MCF 10A (cell line): Measurements from ENCODE around the gene OXSR1. TPM values are rescaled to one million over a fixed set of nuclear protein-coding genes. Genes with fewer than 3 reads are reported as not detected.

Experiments
- BruUV-seq: library from RNA; stranded (reverse); fragments of 400-500 nt; replicated peaks from 2 replicates; lab custom pipeline; 2021; lab: Mats Ljungman, UMichigan
- CTCF ChIA-PET: fragments of 300-600 bp; sonication (Branson Sonifier 250); formaldehyde crosslinking; extraction: SDS; loops from one replicate; lab custom pipeline; 2021; ENCODE audit warnings: antibody characterized with exemption, inconsistent platforms; lab: Yijun Ruan, JAX
- POLR2A ChIA-PET: fragments of 300-600, 350-650 bp; sonication (Branson Sonifier 250); formaldehyde crosslinking; extraction: SDS; loops from one replicate; lab custom pipeline; 2020; ENCODE audit warnings: antibody characterized with exemption, inconsistent platforms; lab: Yijun Ruan, JAX
- DNase-seq: peaks from one replicate; pipeline ENCODE4 v3.0.0-alpha.2; 2018; ENCODE audit not compliant: unreplicated experiment
- H3K27ac Mint-ChIP-seq: one replicate; pipeline ENCODE4 v1.8.0; 2022; ENCODE audit warnings: mild to moderate bottlenecking, low read depth, mixed read lengths; ENCODE audit not compliant: unreplicated experiment
- H3K27me3 Mint-ChIP-seq: one replicate; pipeline ENCODE4 v1.8.0; 2022; ENCODE audit warnings: mixed read lengths; ENCODE audit not compliant: insufficient read depth, unreplicated experiment
- H3K36me3 Mint-ChIP-seq: one replicate; pipeline ENCODE4 v1.8.0; 2022; ENCODE audit warnings: mild to moderate bottlenecking, moderate library complexity, mixed read lengths; ENCODE audit not compliant: insufficient read depth, unreplicated experiment
- H3K4me1 Mint-ChIP-seq: one replicate; pipeline ENCODE4 v1.8.0; 2022; ENCODE audit warnings: mixed read lengths; ENCODE audit not compliant: insufficient read depth, unreplicated experiment
- H3K4me3 Mint-ChIP-seq: one replicate; pipeline ENCODE4 v1.8.0; 2022; ENCODE audit warnings: mild to moderate bottlenecking, moderate library complexity, mixed read lengths; ENCODE audit not compliant: unreplicated experiment
- H3K9me3 Mint-ChIP-seq: one replicate; pipeline ENCODE4 v1.8.0; 2022; ENCODE audit warnings: mixed read lengths; ENCODE audit not compliant: unreplicated experiment
- intact Hi-C: fragments of 100-400 bp; cut with micrococcal nuclease; formaldehyde crosslinking; loops from 2 replicates; pipeline ENCODE4 v1.14.1; 2022
- total RNA-seq: library from RNA; stranded (reverse); gene quantifications from 2 replicates; pipeline ENCODE4 v1.2.3, GENCODE V29; 2022
- TF ChIP-seq, protein P1 (sequence below): fragments of 200-600 bp; IDR thresholded peaks from one replicate; pipeline ENCODE4 v1.8.0; 2022; ENCODE audit warnings: antibody characterized with exemption, mild to moderate bottlenecking; ENCODE audit not compliant: unreplicated experiment

Gene OXSR1
- total RNA-seq, 1 experiment from 2014 or later: 75.5 TPM

DNA sequence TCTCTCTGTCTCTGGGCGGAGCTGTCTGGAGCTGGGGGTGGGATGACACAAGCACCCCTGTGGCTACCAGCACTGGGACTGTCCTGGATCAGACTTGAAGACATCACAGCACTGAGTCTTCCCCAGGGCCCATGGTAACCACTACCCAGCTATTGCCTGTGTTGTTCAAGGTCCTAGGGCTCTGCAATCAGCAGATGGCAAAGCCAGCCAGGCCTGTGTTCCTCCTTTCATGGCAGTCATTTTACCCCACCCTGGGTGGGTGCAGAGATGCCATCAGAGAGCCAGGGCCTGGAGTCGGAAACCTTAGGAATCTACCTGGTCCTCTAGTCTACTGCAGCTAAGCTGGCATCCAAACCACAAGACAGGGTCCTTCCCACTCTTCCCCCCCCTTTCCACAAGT, 38.4 kb downstream of the OXSR1 start:
- Mint-ChIP-seq H3K27ac (no peak overlapping the region), H3K36me3 (peaks cover 61% of the 10 kb centered on the region)
- CTCF ChIA-PET: interaction anchor here (0.9 to 1.1 kb wide), 2 partner anchors 24 to 142 kb away, joined by 4 read pairs; no protein-coding TSS in a partner anchor

GRCh38 chr3:38204599-38205471, 39.5 kb downstream of the OXSR1 start:
- H3K4me3 Mint-ChIP-seq: no peak overlapping the region
- intact Hi-C loops: no loop called here
- ChIA-PET CTCF (interaction anchor here (0.6 to 0.9 kb wide), 2 partner anchors 28 to 35 kb away, joined by 3 to 4 read pairs; no protein-coding TSS in a partner anchor), POLR2A (interaction anchor here (0.8 kb wide), 1 partner anchor 10 kb away, joined by 3 read pairs; no protein-coding TSS in a partner anchor)
- TF ChIP-seq, protein P1, sequence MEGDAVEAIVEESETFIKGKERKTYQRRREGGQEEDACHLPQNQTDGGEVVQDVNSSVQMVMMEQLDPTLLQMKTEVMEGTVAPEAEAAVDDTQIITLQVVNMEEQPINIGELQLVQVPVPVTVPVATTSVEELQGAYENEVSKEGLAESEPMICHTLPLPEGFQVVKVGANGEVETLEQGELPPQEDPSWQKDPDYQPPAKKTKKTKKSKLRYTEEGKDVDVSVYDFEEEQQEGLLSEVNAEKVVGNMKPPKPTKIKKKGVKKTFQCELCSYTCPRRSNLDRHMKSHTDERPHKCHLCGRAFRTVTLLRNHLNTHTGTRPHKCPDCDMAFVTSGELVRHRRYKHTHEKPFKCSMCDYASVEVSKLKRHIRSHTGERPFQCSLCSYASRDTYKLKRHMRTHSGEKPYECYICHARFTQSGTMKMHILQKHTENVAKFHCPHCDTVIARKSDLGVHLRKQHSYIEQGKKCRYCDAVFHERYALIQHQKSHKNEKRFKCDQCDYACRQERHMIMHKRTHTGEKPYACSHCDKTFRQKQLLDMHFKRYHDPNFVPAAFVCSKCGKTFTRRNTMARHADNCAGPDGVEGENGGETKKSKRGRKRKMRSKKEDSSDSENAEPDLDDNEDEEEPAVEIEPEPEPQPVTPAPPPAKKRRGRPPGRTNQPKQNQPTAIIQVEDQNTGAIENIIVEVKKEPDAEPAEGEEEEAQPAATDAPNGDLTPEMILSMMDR: no peak
- H3K36me3 Mint-ChIP-seq: peaks cover 66% of the 10 kb centered on the region
- no peaks in the 10 kb centered on the region for H3K27me3 Mint-ChIP-seq
- no peaks in the 10 kb centered on the region for H3K4me1 Mint-ChIP-seq
- H3K9me3 Mint-ChIP-seq: no peaks in the 10 kb centered on the region
- no peak for DNase-seq
- no TSS peak for BruUV-seq
- H3K27ac Mint-ChIP-seq: no peak overlapping the region

More for the DNA sequence above, 38.4 kb downstream of the OXSR1 start:
- TF ChIP-seq, protein P1: no peak
- BruUV-seq: no TSS peak
- DNase-seq: no peak
- POLR2A ChIA-PET: no interaction called here
- H3K4me3 Mint-ChIP-seq: no peak overlapping the region
- no peaks in the 10 kb centered on the region for H3K27me3 Mint-ChIP-seq
- H3K9me3 Mint-ChIP-seq: no peaks in the 10 kb centered on the region
- no peaks in the 10 kb centered on the region for H3K4me1 Mint-ChIP-seq
- intact Hi-C loops: no loop called here

GRCh38 chr3:38205472-38205805, 40.1 kb downstream of the OXSR1 start:
- BruUV-seq: no TSS peak
- POLR2A ChIA-PET: no interaction called here
- CTCF ChIA-PET: interaction anchor here (0.9 kb wide), 1 partner anchor 28 kb away, joined by 4 read pairs; no protein-coding TSS in a partner anchor
- H3K27ac Mint-ChIP-seq: no peak overlapping the region
- no peak overlapping the region for H3K4me3 Mint-ChIP-seq
- no peaks in the 10 kb centered on the region for H3K9me3 Mint-ChIP-seq
- intact Hi-C loops: no loop called here
- no peaks in the 10 kb centered on the region for H3K4me1 Mint-ChIP-seq
- no peak for DNase-seq
- peaks cover 64% of the 10 kb centered on the region for H3K36me3 Mint-ChIP-seq
- H3K27me3 Mint-ChIP-seq: no peaks in the 10 kb centered on the region
- TF ChIP-seq, protein P1: no peak

DNA sequence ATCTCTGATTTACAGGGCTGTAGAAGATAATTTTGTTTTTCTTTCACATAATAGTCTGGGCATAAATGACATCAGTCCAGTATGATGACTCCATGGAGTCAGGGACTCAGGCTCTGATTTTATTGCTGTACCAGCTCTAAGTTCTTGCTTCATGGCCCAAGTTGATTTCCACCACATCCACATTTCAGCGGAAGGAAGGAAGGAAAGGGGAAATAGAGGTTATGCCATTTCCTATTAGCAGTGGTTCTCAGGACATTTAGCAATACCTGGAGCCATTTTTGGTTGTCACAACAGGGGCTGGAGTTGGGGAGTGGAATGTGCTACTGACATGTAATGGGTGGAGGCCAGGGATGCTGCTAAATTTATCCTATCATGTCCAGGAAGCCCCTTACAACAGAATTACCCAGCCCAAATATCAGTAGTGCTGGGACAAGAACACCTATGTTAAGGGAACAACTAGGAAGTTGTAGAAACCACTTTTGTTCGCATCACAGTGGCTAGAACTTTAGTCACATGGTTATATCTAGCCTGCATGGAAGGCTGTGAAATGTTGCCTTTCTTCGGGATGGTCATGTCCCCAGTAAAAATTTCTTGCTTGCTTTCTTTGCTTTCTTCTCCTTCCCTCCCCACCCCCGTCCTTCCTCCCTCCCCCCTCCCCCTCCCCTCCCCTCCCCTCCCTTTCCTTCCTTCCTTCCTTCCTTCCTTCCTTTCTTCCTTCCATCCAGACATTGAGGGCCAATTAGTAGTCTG, 42.1 kb downstream of the OXSR1 start:
- Mint-ChIP-seq H3K4me1 (peaks cover 4% of the 10 kb centered on the region), H3K4me3 (no peak overlapping the region), H3K9me3 (no peaks in the 10 kb centered on the region), H3K36me3 (peaks cover 49% of the 10 kb centered on the region), H3K27ac (no peak overlapping the region), H3K27me3 (no peaks in the 10 kb centered on the region)
- no TSS peak for BruUV-seq
- TF ChIP-seq, protein P1: no peak
- intact Hi-C loops: no loop called here
- CTCF ChIA-PET: no interaction called here
- POLR2A ChIA-PET: no interaction called here
- DNase-seq: no peak
